ENCODE data around the gene FBN2.

DNA sequence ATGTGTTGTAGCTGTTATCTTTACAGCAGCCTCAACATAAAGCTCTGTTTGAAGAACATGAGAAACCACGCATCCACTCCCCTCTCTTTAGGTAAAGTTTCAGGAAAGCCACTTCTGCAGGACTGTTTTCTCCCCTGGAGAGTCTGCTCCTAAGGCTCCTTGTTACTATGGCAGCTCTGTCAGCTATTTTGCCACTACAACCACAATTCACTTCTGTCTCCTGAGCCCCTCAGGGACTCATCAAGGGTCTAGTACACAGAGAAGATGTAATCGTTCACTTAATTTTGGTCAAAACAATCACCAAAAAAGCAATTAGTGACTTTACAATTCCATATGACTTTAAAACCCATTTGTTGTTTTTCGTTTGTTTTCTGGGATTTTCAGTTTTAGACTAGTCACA, 157.7 kb downstream of the FBN2 start:
- TF ChIP-seq CTCF (IDR thresholded peaks at IDR 0.05), result no peak
- no peak for TF ChIP-seq POLR2AphosphoS5 (IDR thresholded peaks at IDR 0.05; ENCODE audit: low read depth, low read length)
- TF ChIP-seq, protein P1, sequence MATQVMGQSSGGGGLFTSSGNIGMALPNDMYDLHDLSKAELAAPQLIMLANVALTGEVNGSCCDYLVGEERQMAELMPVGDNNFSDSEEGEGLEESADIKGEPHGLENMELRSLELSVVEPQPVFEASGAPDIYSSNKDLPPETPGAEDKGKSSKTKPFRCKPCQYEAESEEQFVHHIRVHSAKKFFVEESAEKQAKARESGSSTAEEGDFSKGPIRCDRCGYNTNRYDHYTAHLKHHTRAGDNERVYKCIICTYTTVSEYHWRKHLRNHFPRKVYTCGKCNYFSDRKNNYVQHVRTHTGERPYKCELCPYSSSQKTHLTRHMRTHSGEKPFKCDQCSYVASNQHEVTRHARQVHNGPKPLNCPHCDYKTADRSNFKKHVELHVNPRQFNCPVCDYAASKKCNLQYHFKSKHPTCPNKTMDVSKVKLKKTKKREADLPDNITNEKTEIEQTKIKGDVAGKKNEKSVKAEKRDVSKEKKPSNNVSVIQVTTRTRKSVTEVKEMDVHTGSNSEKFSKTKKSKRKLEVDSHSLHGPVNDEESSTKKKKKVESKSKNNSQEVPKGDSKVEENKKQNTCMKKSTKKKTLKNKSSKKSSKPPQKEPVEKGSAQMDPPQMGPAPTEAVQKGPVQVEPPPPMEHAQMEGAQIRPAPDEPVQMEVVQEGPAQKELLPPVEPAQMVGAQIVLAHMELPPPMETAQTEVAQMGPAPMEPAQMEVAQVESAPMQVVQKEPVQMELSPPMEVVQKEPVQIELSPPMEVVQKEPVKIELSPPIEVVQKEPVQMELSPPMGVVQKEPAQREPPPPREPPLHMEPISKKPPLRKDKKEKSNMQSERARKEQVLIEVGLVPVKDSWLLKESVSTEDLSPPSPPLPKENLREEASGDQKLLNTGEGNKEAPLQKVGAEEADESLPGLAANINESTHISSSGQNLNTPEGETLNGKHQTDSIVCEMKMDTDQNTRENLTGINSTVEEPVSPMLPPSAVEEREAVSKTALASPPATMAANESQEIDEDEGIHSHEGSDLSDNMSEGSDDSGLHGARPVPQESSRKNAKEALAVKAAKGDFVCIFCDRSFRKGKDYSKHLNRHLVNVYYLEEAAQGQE (IDR thresholded peaks at IDR 0.05; ENCODE audit: insufficient read depth in 1 of 2, low read depth in 2 of 2, low read length in 1 of 2), result no peak
- no peak for TF ChIP-seq TCF7L2 (IDR thresholded peaks at IDR 0.05; ENCODE audit: low read depth, low read length)
